Measurements from ENCODE around the gene PTPRM.

Gene PTPRM

DNA sequence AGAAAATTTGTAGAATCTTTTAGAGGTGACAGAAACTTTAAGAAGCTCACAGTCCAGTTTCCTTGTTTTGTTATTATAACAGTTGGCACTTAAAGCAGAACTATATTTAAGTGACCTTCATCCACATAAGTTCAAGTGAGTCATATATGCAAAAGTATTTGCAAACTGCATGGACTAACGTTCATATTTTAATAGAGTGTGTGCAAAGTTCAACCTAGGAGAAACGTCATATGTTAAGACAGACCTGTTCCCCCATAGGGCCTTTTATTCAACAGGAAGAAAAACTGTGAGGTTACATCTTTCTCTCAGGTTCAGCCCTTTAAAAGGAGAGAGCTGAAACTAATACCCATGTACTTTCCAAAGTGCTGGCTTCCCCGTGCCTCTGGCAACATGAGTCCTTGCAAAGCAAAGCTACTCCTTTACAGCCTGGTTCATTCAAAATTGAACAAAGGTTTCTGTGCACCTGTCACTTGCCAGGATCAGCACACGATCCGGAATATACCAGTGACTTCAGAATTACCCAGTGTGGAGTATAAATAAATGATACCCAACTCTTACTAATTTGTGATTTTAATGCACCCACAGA is 762.2 kb downstream of the PTPRM start:
- Histone ChIP-seq H3K36me3 (ENCODE audit: insufficient read depth, low read length) (no peaks in the 10 kb centered on the region), H3K9me3 (ENCODE audit: control insufficient read depth, insufficient read depth, low read length) (no peaks in the 10 kb centered on the region), H3K9ac (ENCODE audit: low read depth, low read length) (no peak overlapping the region), H3K4me1 (ENCODE audit: insufficient read depth, low read length) (no peaks in the 10 kb centered on the region)

DNA sequence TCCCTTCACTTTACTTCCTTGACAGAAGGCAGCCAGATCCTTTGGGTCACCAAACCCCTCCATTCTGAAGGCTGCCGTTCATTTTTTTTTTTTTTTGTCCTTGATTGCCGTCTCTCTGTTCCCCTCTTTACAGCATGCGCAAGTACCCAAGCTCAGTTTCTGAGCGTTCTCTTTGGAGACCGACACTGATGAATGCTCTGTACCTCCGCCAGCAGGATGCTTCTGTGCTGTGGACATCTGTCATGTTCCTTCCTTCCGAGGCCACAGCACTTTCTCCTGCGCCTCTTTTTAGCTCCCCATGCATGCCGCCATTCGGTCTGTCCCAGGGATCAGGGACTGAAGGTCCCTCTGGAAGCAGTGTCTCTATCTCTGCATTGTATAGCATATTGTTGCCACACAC is 763.5 kb downstream of the PTPRM start:
- no peaks in the 10 kb centered on the region for H3K4me1 ChIP-seq (ENCODE audit: insufficient read depth, low read length)
- no peaks in the 10 kb centered on the region for H3K9me3 ChIP-seq (ENCODE audit: control insufficient read depth, insufficient read depth, low read length)
- H3K36me3 ChIP-seq (ENCODE audit: insufficient read depth, low read length): no peaks in the 10 kb centered on the region
- H3K9ac ChIP-seq (ENCODE audit: low read depth, low read length): no peak overlapping the region

DNA sequence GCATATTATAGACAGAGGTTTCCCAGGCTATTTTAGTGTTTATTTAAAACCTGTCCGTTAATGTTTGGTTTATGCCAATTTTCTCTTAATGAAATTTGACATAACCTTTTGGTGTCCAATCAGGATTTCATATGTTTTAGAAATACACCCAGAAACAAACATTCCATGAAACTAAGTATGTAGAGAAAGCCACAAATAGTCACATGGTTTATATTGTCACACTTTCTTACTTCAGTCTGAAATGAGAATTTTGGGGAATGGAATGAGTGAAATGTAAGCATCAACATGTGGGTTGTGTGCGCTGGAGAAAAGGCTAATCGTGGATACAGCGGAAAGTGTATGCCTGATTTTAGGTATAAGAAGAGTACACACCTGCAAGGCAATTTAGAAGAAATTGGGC is 765.2 kb downstream of the PTPRM start:
- H3K9me3 ChIP-seq (ENCODE audit: control insufficient read depth, insufficient read depth, low read length): no peaks in the 10 kb centered on the region
- no peaks in the 10 kb centered on the region for H3K36me3 ChIP-seq (ENCODE audit: insufficient read depth, low read length)
- H3K4me1 ChIP-seq (ENCODE audit: insufficient read depth, low read length): no peaks in the 10 kb centered on the region
- H3K9ac ChIP-seq (ENCODE audit: low read depth, low read length): no peak overlapping the region

DNA sequence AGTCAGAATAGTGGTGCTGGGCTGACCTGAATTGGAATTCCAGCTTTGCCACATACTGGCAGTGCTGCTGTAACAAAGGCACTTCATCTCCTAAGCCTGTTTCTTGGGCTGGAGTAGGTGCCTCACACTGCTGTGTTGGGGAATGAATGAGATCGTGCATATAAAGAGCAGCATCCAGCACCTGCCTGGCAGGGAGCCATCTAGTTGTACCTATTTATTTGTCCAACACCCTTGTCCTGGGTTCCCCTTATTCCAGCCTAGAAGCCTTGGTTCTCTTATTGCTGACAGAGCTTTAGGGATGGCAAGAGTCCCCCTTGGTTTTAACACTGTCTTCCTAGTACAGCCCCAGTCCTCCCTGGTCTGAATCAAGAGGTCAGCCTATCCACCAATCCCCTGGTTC is 766.8 kb downstream of the PTPRM start:
- Histone ChIP-seq H3K9me3 (ENCODE audit: control insufficient read depth, insufficient read depth, low read length) (no peaks in the 10 kb centered on the region), H3K9ac (ENCODE audit: low read depth, low read length) (no peak overlapping the region), H3K36me3 (ENCODE audit: insufficient read depth, low read length) (no peaks in the 10 kb centered on the region)

DNA sequence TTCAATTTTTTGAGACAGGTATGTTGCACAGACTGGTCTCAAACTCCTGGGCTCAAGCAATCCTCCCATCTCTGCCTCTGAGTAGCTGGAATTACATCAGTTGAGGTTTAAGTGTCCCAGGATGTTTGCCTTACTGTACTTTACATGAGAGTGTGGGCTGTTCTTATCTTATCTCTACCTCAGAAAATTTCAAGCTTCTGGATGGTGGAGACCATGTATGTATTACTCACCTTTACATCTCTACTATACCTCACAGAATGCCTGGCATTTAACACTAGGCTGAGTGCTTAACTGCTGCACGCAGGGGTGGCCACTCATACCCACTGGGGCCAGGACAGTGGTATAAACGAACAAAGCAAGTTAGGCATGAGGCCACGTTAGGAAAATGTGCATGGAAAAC is 770.1 kb downstream of the PTPRM start:
- Histone ChIP-seq H3K9ac (ENCODE audit: low read depth, low read length) (no peak overlapping the region), H3K9me3 (ENCODE audit: control insufficient read depth, insufficient read depth, low read length) (no peaks in the 10 kb centered on the region), H3K36me3 (ENCODE audit: insufficient read depth, low read length) (no peaks in the 10 kb centered on the region), H3K4me1 (ENCODE audit: insufficient read depth, low read length) (0 out of 2 replicates have a peak, but pooled peaks cover 5% of the 10 kb centered on the region)

More for the DNA sequence above, 766.8 kb downstream of the PTPRM start:
- H3K4me1 ChIP-seq (ENCODE audit: insufficient read depth, low read length): no peaks in the 10 kb centered on the region

DNA sequence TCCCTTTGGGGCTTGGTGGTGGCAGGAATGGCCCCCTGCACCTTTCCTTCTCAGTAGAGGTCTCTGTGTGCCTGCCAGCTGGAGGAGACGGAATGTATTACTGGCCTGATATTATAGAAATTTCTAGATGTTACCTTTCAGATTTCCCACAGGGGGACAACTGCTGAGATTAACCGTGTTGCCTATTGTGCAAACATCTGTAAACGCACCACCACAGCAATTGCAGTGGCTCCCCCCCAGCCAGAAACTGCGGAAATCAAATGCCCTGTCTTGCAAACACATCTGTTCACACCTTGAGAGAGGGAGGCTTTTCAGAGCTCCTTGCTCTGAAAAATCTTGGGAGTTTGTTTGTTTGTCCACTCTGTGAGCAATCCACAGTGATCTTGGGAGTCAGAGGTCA is 772.1 kb downstream of the PTPRM start:
- H3K9me3 ChIP-seq (ENCODE audit: control insufficient read depth, insufficient read depth, low read length): no peaks in the 10 kb centered on the region
- no peak overlapping the region for H3K9ac ChIP-seq (ENCODE audit: low read depth, low read length)
- 0 out of 2 replicates have a peak, but pooled peaks cover 5% of the 10 kb centered on the region for H3K4me1 ChIP-seq (ENCODE audit: insufficient read depth, low read length)
- H3K36me3 ChIP-seq (ENCODE audit: insufficient read depth, low read length): no peaks in the 10 kb centered on the region

DNA sequence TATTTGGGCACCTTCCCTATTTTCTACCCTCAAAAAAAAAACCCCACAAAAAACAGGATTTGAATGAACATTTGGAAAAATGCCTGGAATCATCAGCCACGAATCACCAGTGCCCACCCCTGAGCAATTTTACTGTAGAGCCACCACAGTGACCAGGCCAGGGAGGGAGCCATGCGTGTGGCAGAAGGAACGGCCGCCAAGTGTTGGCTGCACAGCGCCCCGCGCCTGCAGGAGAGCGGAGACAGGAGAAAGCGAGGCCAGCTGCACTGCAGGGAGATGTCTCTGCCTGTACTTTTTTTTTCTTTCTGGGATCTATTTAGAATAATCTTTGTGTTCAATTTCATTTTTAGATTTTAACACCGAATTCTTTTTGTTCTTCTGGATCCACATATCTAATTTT is 772.8 kb downstream of the PTPRM start:
- Histone ChIP-seq H3K9ac (ENCODE audit: low read depth, low read length) (no peak overlapping the region), H3K36me3 (ENCODE audit: insufficient read depth, low read length) (no peaks in the 10 kb centered on the region), H3K4me1 (ENCODE audit: insufficient read depth, low read length) (0 out of 2 replicates have a peak, but pooled peaks cover 5% of the 10 kb centered on the region), H3K9me3 (ENCODE audit: control insufficient read depth, insufficient read depth, low read length) (no peaks in the 10 kb centered on the region)

DNA sequence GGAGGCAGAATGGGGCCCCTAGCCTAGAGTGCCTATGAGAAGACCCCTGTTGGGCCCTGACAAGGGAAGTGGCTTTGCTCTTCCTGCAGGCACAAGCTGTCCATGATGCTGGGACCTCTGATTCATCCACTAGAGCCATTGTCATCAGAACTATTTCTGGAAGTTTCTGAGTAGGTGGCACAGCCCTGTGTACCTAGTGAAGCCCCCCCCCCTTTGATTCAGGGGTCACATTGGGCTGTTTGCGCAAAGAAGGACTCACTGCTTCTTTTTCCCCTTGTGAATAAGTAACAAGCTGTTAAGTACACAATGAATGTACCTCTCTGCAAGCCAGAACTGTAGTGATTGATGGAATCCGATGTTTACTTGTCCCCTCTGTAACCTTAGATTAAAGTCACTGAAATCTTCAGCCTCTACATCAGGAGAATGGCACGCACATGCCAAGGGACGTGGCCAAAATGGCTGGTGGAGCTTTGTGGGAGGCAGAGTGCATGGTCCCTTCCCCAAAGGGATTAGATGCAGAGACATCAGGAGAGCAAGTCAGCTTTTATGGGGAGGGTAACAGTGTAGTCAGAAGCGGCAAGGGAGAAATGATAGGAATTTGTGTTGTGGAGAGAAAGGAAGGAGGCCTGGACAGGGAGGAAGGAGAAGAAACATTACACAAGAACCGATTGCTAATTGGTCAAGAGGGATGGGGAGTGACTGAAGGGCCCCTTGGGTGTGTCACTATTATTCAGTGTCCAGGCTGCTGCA is 774.5 kb downstream of the PTPRM start:
- no peaks in the 10 kb centered on the region for H3K9me3 ChIP-seq (ENCODE audit: control insufficient read depth, insufficient read depth, low read length)
- H3K36me3 ChIP-seq (ENCODE audit: insufficient read depth, low read length): no peaks in the 10 kb centered on the region
- no peak overlapping the region for H3K9ac ChIP-seq (ENCODE audit: low read depth, low read length)
- 0 out of 2 replicates have a peak, but pooled peaks cover 5% of the 10 kb centered on the region for H3K4me1 ChIP-seq (ENCODE audit: insufficient read depth, low read length)

DNA sequence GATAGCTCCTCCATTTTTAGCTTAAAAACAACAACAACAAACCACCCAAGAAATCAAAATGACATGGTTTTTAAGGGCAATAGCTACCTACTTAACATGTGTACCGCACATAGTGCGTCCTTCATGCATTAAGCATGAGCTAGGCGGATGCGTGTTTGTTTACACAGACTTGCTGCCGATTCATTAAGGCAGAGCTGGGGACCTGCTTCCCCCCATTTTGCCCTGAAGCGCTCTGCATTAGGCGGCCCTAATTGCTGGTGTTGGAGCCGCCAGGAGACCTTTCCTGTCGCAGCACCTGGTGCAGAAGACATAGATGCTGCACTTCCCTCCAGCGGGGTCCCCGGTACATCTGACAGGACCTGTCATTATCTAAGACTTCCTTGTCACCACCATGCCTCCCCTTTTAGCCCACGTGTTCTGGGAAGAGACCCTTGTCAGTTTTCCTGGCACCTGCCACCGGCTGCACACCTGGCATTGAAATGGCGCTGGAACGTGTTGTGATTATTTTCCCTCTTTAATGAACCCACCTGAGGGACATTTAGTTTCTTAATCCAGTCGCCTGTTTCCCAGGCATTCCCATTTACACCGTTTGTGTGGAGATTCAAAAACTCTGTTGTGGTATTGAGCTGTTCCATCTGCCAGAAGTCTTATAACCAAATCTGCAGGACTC is 781.1 kb downstream of the PTPRM start:
- H3K9ac ChIP-seq (ENCODE audit: low read depth, low read length): no peak overlapping the region
- no peaks in the 10 kb centered on the region for H3K36me3 ChIP-seq (ENCODE audit: insufficient read depth, low read length)
- H3K4me1 ChIP-seq (ENCODE audit: insufficient read depth, low read length): no peaks in the 10 kb centered on the region
- no peaks in the 10 kb centered on the region for H3K9me3 ChIP-seq (ENCODE audit: control insufficient read depth, insufficient read depth, low read length)

DNA sequence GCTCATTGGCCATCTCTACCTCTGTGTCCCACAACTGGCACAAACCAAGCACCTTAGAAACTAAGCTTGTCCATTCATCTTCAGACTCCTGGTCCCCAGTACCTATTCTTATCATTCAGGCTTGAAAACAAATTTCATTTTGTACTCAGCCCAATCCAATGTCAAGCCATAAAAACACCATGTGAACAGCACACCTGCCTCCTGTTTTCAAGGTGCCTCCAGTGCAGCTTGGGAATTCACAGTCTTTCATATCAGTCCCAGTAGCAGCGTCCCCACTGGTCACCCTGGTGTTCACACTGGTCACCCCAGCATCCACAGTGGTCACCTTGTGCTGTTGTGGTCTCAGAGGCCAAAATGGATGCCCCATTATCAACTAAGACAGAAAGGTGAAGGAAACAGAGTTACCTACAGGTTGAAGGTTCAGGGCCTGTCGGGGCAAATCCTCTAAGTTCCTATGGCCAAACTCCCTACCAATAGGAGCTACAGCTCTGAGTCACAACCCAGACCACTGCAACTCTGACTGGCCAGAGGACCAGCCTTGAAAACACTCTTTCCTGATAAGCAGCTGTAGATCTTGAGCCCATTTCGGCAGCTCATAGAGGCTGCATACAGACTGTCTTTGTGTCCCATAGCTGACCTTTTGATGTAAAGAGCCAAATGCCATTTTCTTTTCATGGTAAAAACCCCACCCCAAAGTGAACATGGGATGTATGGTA is 782.6 kb downstream of the PTPRM start:
- H3K4me1 ChIP-seq (ENCODE audit: insufficient read depth, low read length): no peaks in the 10 kb centered on the region
- H3K9ac ChIP-seq (ENCODE audit: low read depth, low read length): no peak overlapping the region
- no peaks in the 10 kb centered on the region for H3K9me3 ChIP-seq (ENCODE audit: control insufficient read depth, insufficient read depth, low read length)
- H3K36me3 ChIP-seq (ENCODE audit: insufficient read depth, low read length): no peaks in the 10 kb centered on the region

DNA sequence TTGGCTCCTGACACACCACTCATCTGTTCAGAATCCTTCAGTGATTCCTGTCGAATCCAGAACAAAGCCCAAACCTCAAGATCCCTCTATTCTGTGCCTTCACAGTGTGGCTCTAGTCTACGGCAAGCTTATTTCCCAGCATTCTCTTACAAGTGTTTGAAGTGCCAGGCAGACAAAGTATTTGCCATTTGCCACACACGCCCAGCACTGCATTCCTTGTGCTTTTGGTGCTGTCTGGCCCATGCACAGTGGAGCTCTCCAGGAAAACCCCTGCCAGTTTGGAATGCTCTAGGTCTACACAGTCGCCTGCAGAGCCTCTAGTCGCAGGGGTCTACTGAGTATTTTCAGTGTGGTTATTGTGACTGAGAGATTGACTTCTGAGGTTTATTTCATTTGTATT is 783.5 kb downstream of the PTPRM start:
- H3K9ac ChIP-seq (ENCODE audit: low read depth, low read length): no peak overlapping the region

DNA sequence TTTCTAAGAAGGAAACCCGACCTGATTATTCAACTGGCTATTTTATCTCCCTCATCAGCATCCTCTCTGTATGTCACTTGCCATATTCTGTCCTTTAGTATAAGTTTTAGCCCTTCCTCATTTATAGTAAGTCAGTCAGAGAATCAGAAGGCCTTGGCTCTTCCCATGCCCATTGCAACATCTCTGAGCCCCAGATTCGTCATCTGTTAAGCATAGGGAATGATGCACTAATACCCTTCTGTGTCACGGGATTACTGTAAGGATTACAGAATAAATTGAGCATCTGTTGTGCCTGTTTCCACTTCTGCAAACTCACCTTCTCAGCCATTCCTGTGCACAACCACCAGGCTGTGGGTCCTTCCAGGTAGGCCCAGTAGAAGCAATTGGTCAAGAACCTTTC is 784.0 kb downstream of the PTPRM start:
- Histone ChIP-seq H3K4me1 (ENCODE audit: insufficient read depth, low read length) (no peaks in the 10 kb centered on the region), H3K9me3 (ENCODE audit: control insufficient read depth, insufficient read depth, low read length) (no peaks in the 10 kb centered on the region), H3K9ac (ENCODE audit: low read depth, low read length) (no peak overlapping the region), H3K36me3 (ENCODE audit: insufficient read depth, low read length) (no peaks in the 10 kb centered on the region)

More for the DNA sequence above, 783.5 kb downstream of the PTPRM start:
- Histone ChIP-seq H3K4me1 (ENCODE audit: insufficient read depth, low read length) (no peaks in the 10 kb centered on the region), H3K9me3 (ENCODE audit: control insufficient read depth, insufficient read depth, low read length) (no peaks in the 10 kb centered on the region), H3K36me3 (ENCODE audit: insufficient read depth, low read length) (no peaks in the 10 kb centered on the region)

DNA sequence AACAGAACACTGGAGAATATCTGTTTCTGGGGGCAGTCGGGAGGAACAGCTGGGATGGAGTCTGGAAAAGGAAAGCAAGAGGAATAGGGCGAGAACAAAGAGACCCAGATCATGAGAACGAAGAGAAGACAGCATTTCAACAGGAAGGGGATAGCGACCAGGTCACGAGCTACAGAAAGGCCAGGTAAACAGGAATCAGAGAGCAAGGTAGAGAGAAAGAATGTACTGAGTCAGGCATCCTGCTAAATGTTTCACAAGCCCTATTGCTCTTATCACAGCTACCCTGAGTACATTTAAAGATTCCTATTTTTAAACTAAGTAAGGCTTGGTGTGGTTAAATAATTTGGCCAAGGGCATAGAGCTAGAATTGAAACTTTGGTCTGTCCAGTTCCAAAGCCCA is 787.2 kb downstream of the PTPRM start:
- no peaks in the 10 kb centered on the region for H3K9me3 ChIP-seq (ENCODE audit: control insufficient read depth, insufficient read depth, low read length)
- H3K9ac ChIP-seq (ENCODE audit: low read depth, low read length): no peak overlapping the region
- H3K4me1 ChIP-seq (ENCODE audit: insufficient read depth, low read length): peaks cover 8% of the 10 kb centered on the region; the same call in 1 of the 2 replicates
- H3K36me3 ChIP-seq (ENCODE audit: insufficient read depth, low read length): no peaks in the 10 kb centered on the region

DNA sequence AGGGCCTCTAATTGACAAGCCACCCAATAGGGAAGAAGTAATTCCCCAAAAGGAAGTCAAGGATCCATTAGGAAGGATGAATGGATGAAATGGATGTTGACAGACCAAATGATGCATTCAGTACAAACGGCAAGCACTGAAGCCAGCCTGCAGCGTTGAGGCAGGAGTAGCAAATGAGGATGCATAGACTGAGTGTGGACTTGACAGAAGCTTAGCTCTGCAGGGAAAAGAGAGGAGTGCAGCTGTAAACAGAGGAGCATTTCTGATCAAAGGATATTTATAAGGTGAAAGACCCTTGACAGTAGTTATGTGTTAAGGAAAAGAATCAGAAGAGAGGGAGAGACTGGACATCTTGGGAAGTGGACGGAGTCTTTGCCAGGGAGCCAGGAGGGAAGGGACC is 788.9 kb downstream of the PTPRM start:
- Histone ChIP-seq H3K4me1 (ENCODE audit: insufficient read depth, low read length) (peaks cover 8% of the 10 kb centered on the region; the same call in 1 of the 2 replicates), H3K9ac (ENCODE audit: low read depth, low read length) (no peak overlapping the region), H3K9me3 (ENCODE audit: control insufficient read depth, insufficient read depth, low read length) (no peaks in the 10 kb centered on the region), H3K36me3 (ENCODE audit: insufficient read depth, low read length) (no peaks in the 10 kb centered on the region)

All from ES-I3 (cell line).